Measurements from ENCODE around the gene LRFN3. TPM values are rescaled to one million over a fixed set of nuclear protein-coding genes. Genes with fewer than 3 reads are reported as not detected.

Gene LRFN3
- total and polyA plus RNA-seq, 2 of the 13 experiments (the other 11 are each of a cell fraction or from before 2014, with no cell fraction given): 0.74 to 1.6 TPM

DNA sequence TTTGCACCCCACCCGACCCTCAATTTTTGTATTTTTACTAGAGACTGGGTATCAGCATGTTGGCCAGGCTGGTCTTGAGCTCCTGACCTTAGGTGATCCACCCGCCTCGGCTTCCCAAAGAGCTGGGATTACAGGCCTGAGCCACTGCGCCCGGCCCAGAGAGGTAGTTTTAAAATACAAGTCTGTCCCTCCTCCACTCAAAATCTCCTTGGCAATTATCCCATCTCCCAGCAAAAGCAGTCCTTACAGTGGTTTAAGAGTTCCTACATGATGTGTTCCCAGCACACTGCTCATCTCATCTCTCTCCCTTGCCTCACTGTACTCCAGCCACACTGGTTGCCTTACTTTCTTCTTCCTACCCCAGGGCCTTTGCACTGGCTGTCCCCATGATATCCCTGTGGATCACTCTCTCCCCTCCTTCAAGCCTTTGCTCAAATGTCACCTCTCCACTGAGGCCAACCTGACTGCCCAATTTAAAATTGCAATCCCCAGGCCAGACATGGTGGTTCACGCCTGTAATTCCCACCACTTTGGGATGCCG, 24.3 kb downstream of the LRFN3 start:
- in situ Hi-C loops (cut with HindIII; ENCODE audit: extremely low pct_ligation_motif_present, low pct_unique_long_range_greater_than_20kb) (no loop called here), intact Hi-C loops (cut with micrococcal nuclease; ENCODE audit: unreplicated experiment) (no loop called here)
- H3K9me3 ChIP-seq (ENCODE audit: low read length): no peaks in the 10 kb centered on the region
- DNase-seq (ENCODE audit: low spot score): no peak
- no peak overlapping the region for H2AFZ ChIP-seq (ENCODE audit: low read length)
- H3K79me2 ChIP-seq (ENCODE audit: insufficient read depth, low read length): no peaks in the 10 kb centered on the region
- POLR2A ChIA-PET: no interaction called here
- no peaks in the 10 kb centered on the region for H3K4me1 ChIP-seq (ENCODE audit: insufficient read depth, low read length)
- no peaks in the 10 kb centered on the region for H3K36me3 ChIP-seq (replicated peaks in 1 of 2; ENCODE audit: control insufficient read depth in 1 of 2, insufficient read depth in 2 of 2, low read length in 2 of 2)
- CTCF ChIA-PET (ENCODE audit: low intra/inter-chr PET ratio, low total read pairs): no interaction called here
- no TSS peak for BruUV-seq (replicated peaks)
- FAIRE-seq: no peak
- H3K4me3 ChIP-seq (replicated peaks in 1 of 3; ENCODE audit: insufficient read depth in 1 of 3, low read depth in 2 of 3, low read length in 3 of 3): no peak overlapping the region
- H3K9ac ChIP-seq (ENCODE audit: insufficient read depth, low read depth, low read length): no peak overlapping the region
- H3K4me2 ChIP-seq (ENCODE audit: low read depth, low read length): no peak overlapping the region
- peaks cover 4 to 35% of the 10 kb centered on the region in 2 experiments; a peak in 4 of 5 replicates for H3K27me3 ChIP-seq (ENCODE audit: control insufficient read depth in 1 of 2, insufficient read depth in 2 of 2, low read length in 2 of 2)
- no peak for TF ChIP-seq DNMT3B (CRISPR knock-in tag; conservative IDR thresholded peaks at IDR 0.05)
- no peak for TF ChIP-seq CCAR2 (optimal IDR thresholded peaks at IDR 0.05; ENCODE audit: low read depth, low read length)
- TF ChIP-seq GTF2F1 (IDR thresholded peaks at IDR 0.05; ENCODE audit: low read length): no peak
- TF ChIP-seq BRD4 (CRISPR knock-in tag; IDR thresholded peaks at IDR 0.05): no peak
- TF ChIP-seq ZBTB8A (CRISPR knock-in tag; IDR thresholded peaks at IDR 0.05; ENCODE audit: borderline replicate concordance, low read depth): no peak
- no peak for TF ChIP-seq NCOA1 (CRISPR knock-in tag; IDR thresholded peaks at IDR 0.05)
- no peak for TF ChIP-seq NPAS2 (CRISPR knock-in tag; IDR thresholded peaks at IDR 0.05; ENCODE audit: borderline replicate concordance)
- no peak for TF ChIP-seq CENPT (CRISPR knock-in tag; IDR thresholded peaks at IDR 0.05; ENCODE audit: low read depth)
- TF ChIP-seq, protein P1, sequence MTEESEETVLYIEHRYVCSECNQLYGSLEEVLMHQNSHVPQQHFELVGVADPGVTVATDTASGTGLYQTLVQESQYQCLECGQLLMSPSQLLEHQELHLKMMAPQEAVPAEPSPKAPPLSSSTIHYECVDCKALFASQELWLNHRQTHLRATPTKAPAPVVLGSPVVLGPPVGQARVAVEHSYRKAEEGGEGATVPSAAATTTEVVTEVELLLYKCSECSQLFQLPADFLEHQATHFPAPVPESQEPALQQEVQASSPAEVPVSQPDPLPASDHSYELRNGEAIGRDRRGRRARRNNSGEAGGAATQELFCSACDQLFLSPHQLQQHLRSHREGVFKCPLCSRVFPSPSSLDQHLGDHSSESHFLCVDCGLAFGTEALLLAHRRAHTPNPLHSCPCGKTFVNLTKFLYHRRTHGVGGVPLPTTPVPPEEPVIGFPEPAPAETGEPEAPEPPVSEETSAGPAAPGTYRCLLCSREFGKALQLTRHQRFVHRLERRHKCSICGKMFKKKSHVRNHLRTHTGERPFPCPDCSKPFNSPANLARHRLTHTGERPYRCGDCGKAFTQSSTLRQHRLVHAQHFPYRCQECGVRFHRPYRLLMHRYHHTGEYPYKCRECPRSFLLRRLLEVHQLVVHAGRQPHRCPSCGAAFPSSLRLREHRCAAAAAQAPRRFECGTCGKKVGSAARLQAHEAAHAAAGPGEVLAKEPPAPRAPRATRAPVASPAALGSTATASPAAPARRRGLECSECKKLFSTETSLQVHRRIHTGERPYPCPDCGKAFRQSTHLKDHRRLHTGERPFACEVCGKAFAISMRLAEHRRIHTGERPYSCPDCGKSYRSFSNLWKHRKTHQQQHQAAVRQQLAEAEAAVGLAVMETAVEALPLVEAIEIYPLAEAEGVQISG (CRISPR knock-in tag; IDR thresholded peaks at IDR 0.05): no peak
- no peak for TF ChIP-seq SP4 (CRISPR knock-in tag; IDR thresholded peaks at IDR 0.05)
- no peak for TF ChIP-seq EP300 (IDR thresholded peaks at IDR 0.05; ENCODE audit: low read depth in 2 of 2, low read length in 2 of 2)
- no peak for TF ChIP-seq EP300 (CRISPR knock-in tag; IDR thresholded peaks at IDR 0.05; ENCODE audit: borderline replicate concordance)
- TF ChIP-seq NFRKB (IDR thresholded peaks at IDR 0.05): no peak
- ATAC-seq: no peak
- H3K27ac ChIP-seq (ENCODE audit: extremely low read length, insufficient read depth, low read length): no peak overlapping the region
- WGBS (ENCODE audit: low lambda C conversion rate): 36% methylated on average over 7 of the region's 7 CpGs
- peaks cover 9% of the 10 kb centered on the region; the same call in 1 of the 2 replicates for H4K20me1 ChIP-seq (ENCODE audit: insufficient read depth, low read length)

All from HepG2 (cell line).